ENCODE results near the gene RFT1. TPM values are rescaled to one million over a fixed set of nuclear protein-coding genes. Genes with fewer than 3 reads are reported as not detected.

Gene RFT1
- total RNA-seq, 4 donors from 2014 or later = 6.8 to 10.3 (median 9.0) TPM

- peak overlapping the region; percentile 19 to 24 (median 22) for H3K4me3 ChIP-seq
- DNase-seq (ENCODE audit: extremely low spot score) = no peak
These were observed 26.2 kb upstream of the RFT1 start for GRCh38 chr3:53156368-53156834.

GRCh38 chr3:53155760-53156159 lies 25.5 kb upstream of the RFT1 start:
- H3K27me3 ChIP-seq = peaks cover 0 to 16% (median 2%) of the 10 kb centered on the region in 4 donors
- H3K4me3 ChIP-seq = no peak overlapping the region
- DNase-seq (ENCODE audit: extremely low spot score) = no peak
- TF ChIP-seq POLR2AphosphoS5 (IDR thresholded peaks at IDR 0.05) = no peak
- no peak for TF ChIP-seq EP300 (IDR thresholded peaks at IDR 0.05)
- no peak for TF ChIP-seq CTCF (IDR thresholded peaks at IDR 0.05)
- TF ChIP-seq POLR2A (IDR thresholded peaks at IDR 0.05; ENCODE audit: low read depth) = no peak
- no peaks in the 10 kb centered on the region for H3K9me3 ChIP-seq
- WGBS = 96% methylated on average over 6 of the region's 6 CpGs
- H3K27ac ChIP-seq (replicated peaks in 1 of 4) = no peak overlapping the region
- intact Hi-C loops (cut with DNase I) = no loop called here
- no peaks in the 10 kb centered on the region for H3K36me3 ChIP-seq
- H3K4me1 ChIP-seq = peaks cover 28 to 40% (median 34%) of the 10 kb centered on the region in 4 donors

More at GRCh38 chr3:53156368-53156834, 26.2 kb upstream of the RFT1 start:
- H3K9me3 ChIP-seq = no peaks in the 10 kb centered on the region
- no peaks in the 10 kb centered on the region for H3K36me3 ChIP-seq
- H3K4me1 ChIP-seq = peaks cover 28 to 37% (median 35%) of the 10 kb centered on the region in 4 donors
- intact Hi-C loops (cut with DNase I) = no loop called here
- no peak overlapping the region for H3K27ac ChIP-seq (replicated peaks in 1 of 4)
- TF ChIP-seq POLR2AphosphoS5 (IDR thresholded peaks at IDR 0.05) = peak; percentile 7 to 20
- no peak for TF ChIP-seq CTCF (IDR thresholded peaks at IDR 0.05)
- H3K27me3 ChIP-seq = peaks cover 0 to 16% (median 2%) of the 10 kb centered on the region in 4 donors
- WGBS = 61% methylated on average over 3 of the region's 36 CpGs

GRCh38 chr3:53154881-53155285 lies 24.6 kb upstream of the RFT1 start:
- no peak overlapping the region for H3K27ac ChIP-seq (replicated peaks in 1 of 4)
- H3K9me3 ChIP-seq = no peaks in the 10 kb centered on the region
- H3K4me3 ChIP-seq = no peak overlapping the region
- peaks cover 0 to 16% (median 2%) of the 10 kb centered on the region in 4 donors for H3K27me3 ChIP-seq
- no peaks in the 10 kb centered on the region for H3K36me3 ChIP-seq
- TF ChIP-seq POLR2AphosphoS5 (IDR thresholded peaks at IDR 0.05) = no peak
- no peak for TF ChIP-seq POLR2A (IDR thresholded peaks at IDR 0.05; ENCODE audit: low read depth)
- TF ChIP-seq EP300 (IDR thresholded peaks at IDR 0.05) = no peak
- TF ChIP-seq CTCF (IDR thresholded peaks at IDR 0.05) = no peak
- DNase-seq (ENCODE audit: extremely low spot score) = no peak
- peaks cover 29 to 40% (median 33%) of the 10 kb centered on the region in 4 donors for H3K4me1 ChIP-seq
- intact Hi-C loops (cut with DNase I) = no loop called here
- 89% methylated on average over 4 of the region's 4 CpGs for WGBS

- no peak for DNase-seq (ENCODE audit: extremely low spot score)
- 83% methylated on average over 6 of the region's 6 CpGs for WGBS
- Histone ChIP-seq H3K27me3 (peaks cover 0 to 16% (median 2%) of the 10 kb centered on the region in 4 donors), H3K9me3 (no peaks in the 10 kb centered on the region), H3K27ac (replicated peaks in 1 of 4) (no peak overlapping the region), H3K4me1 (peaks cover 23 to 33% (median 25%) of the 10 kb centered on the region in 4 donors), H3K36me3 (no peaks in the 10 kb centered on the region), H3K4me3 (no peak overlapping the region)
- TF ChIP-seq EP300 (IDR thresholded peaks at IDR 0.05) = no peak
- TF ChIP-seq POLR2AphosphoS5 (IDR thresholded peaks at IDR 0.05) = no peak
- no peak for TF ChIP-seq CTCF (IDR thresholded peaks at IDR 0.05)
- no peak for TF ChIP-seq POLR2A (IDR thresholded peaks at IDR 0.05; ENCODE audit: low read depth)
- intact Hi-C loops (cut with DNase I) = no loop called here
These were observed 23.7 kb upstream of the RFT1 start for GRCh38 chr3:53153980-53154379.

GRCh38 chr3:53153264-53153823 lies 23.1 kb upstream of the RFT1 start:
- Histone ChIP-seq H3K36me3 (no peaks in the 10 kb centered on the region), H3K4me3 (no peak overlapping the region), H3K27ac (replicated peaks in 1 of 4) (no peak overlapping the region), H3K4me1 (peaks cover 19 to 32% (median 20%) of the 10 kb centered on the region in 4 donors), H3K27me3 (peaks cover 0 to 16% (median 2%) of the 10 kb centered on the region in 4 donors), H3K9me3 (no peaks in the 10 kb centered on the region)
- WGBS = 74% methylated on average over 3 of the region's 3 CpGs
- intact Hi-C loops (cut with DNase I) = no loop called here
- DNase-seq (ENCODE audit: extremely low spot score) = no peak
- no peak for TF ChIP-seq POLR2AphosphoS5 (IDR thresholded peaks at IDR 0.05)
- TF ChIP-seq CTCF (IDR thresholded peaks at IDR 0.05) = no peak
- no peak for TF ChIP-seq EP300 (IDR thresholded peaks at IDR 0.05)
- no peak for TF ChIP-seq POLR2A (IDR thresholded peaks at IDR 0.05; ENCODE audit: low read depth)

Data from esophagus muscularis mucosa (tissue), 4 donors.